GM19023 (cell line): ENCODE results near the gene SPOCK1.

Experiments
- ATAC-seq: cut with Tn5 transposase; IDR thresholded peaks from one replicate; pipeline ENCODE4 v1.9.1; 2021; ENCODE audit warnings: mild to moderate bottlenecking, moderate library complexity; ENCODE audit not compliant: unreplicated experiment

SPOCK1 gene

GRCh38 chr5:137367951-137368350 lies 131.2 kb downstream of the SPOCK1 start:
- ATAC-seq: no peak

DNA sequence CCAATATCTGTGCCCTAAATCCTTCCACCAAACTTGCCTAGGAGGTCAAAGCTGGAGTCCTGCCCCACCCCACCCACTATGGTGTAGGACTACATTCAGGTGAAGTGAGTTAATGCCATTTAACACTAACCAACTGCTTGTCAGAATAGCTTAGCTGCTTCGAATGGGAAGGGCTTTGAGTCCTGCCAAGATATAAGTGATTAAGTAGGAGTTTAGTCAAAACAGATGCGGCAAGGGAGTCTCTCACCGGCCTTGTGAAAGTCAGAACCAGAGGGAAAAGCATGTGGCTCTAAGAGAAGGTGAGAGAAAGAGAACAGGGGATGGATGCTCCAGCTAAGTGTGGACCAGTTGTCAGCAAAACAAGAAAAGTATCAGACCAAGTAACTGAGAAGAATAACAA lies 132.6 kb downstream of the SPOCK1 start:
- ATAC-seq: no peak

DNA sequence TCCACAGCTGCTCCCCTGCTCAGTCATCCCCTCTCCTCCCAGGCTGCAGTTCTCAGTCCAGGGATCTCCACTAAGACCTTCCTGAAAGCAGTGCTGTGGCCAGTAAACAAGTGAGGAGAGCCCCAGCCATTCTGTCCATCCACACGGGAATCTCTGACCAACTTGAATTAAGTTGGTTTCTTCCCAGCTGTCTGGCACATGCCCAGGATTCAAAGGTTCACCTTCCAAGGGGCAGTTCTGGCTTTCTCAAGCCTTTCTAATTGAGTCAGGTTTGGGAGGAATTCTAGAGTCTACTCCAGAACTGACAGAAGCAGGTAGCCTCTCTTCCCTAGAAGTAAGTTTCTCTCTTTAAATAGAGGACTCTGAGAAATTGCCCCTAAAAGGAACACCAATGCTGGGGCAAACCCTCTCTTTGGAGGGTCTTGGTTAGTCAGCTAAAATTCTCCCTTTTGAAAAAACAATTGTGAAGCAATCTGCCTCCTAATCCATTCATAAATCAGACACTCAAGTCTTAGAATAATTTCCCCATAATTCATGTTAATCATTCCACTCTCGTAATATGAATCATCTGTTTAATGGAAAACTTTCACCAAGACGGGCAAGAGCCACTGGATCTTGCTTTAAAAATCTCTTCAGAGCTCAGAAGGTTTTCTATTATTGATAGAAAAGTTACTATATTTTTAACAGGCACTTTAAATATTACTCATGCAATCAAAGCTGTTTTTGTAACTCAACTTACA lies 133.8 kb downstream of the SPOCK1 start:
- no peak for ATAC-seq

DNA sequence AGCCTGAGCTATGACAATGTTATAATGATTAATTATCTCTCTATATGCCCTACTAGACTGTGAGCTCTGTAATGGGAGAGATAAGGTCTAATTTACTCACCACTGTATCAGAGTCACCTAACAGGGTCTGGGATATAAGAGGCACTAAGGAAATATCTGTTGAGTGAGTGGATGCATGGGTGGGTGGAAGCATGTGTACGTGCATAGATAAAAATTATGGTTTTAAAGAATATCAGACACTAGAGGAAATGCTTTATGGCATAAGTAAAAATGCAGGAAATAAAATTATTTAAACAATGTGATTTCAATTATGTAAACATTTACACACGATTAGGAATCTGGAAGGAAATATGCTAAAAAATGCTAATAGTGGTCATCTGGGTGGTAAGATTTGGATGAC lies 137.8 kb downstream of the SPOCK1 start:
- no peak for ATAC-seq

- no peak for ATAC-seq
Observed at GRCh38 chr5:137360607-137361006, 138.5 kb downstream of the SPOCK1 start.

DNA sequence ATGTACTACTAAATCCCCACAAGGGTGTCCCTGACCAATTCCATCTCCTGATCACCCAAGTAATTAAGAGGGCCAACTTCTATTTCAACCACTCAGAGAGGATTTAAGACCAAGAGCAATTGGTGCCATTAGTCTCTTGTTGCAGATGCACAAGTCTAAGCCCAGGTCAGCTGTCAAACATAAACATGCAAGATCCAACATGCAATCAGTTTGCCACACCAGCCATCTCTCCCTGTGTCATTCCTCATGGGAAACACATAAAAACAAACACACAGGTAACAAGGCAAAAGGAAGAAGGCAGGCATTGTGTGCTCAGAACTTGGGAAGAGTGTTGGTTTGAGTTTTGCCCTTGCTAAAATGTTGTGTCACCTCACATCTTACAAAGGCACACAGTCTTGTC lies 139.2 kb downstream of the SPOCK1 start:
- ATAC-seq: no peak

GRCh38 chr5:137357436-137357835 lies 141.7 kb downstream of the SPOCK1 start:
- no peak for ATAC-seq

DNA sequence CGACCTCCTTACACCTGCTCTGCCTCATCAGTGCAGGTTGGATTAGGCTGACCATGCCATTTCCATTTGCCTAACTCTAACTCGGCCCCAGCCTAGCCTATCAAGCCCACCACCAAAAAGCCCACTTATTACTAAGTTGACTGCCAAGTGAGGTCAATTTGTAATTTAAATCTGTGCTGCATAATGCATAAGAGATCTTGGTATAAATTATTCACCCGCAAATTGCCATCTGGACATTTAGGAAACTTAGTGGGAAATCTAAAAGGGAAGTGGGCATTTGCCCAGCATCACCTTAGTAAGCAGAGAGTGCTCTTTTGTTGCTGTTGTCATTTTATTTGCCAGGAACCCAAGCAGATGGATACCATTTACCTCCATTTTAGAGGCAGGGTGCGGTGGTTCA lies 143.0 kb downstream of the SPOCK1 start:
- no peak for ATAC-seq

DNA sequence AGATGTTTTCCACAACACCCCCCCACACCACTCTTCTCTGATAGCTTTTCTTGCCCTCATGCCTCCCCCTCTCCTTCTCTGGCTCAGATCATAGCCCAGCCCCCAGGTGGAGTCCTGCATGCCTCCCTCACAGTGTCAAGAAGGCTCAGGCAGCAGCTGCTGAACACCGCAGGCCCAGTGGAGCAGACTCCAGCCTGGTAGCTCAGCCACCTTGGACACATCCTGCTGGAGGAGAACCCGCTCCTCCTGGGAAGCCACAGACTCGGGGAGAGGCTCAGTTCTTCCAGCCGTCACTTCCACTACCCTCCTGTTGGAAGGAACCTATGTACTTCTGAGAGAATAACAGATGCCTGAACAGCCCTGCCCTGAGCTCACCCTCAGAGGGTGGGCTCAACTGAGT lies 143.4 kb downstream of the SPOCK1 start:
- ATAC-seq: no peak

DNA sequence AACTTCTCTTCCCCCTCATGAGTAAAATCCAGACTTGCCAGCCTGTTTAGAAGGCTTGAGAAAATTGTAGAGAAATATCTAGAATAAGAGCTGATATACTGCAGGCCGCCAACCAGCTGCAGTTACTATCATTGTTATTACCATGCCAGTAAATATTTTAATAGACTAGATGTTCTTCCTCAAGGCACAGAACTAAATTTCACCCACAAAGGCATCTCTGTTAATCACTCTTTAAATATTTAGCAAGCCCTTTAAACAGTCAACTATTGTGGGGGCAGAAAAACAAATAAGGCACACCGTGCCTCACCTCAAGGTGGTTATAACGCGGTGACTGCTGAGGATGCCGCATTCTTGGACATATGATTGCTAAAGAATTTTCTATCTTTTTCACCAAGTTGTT lies 147.0 kb downstream of the SPOCK1 start:
- no peak for ATAC-seq

- ATAC-seq: no peak
Observed at GRCh38 chr5:137350791-137351190, 148.3 kb downstream of the SPOCK1 start.

GRCh38 chr5:137348759-137349158 lies 150.4 kb downstream of the SPOCK1 start:
- ATAC-seq: no peak

- no peak for ATAC-seq
Observed at GRCh38 chr5:137347865-137348264, 151.3 kb downstream of the SPOCK1 start.

- no peak for ATAC-seq
Observed at GRCh38 chr5:137346281-137346680, 152.8 kb downstream of the SPOCK1 start.

DNA sequence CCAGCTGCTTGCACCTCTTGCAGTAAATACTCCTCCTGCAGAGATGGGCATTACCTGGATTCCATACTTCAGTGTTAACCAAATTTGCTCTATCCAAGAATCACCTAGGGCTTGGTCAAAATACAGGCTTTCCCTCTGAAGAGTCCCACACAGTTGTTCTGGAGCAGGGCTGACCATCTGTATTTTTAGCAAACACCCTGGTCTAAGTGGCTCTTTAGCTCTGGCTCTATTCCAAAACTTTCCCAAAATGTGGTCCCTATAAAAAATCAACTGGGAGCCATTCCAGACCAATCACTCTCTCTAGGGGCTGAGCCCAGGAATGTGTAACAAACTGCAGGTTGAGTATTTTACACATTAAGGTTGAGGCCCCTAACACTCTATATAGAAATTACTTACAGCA lies 153.7 kb downstream of the SPOCK1 start:
- ATAC-seq: no peak

GRCh38 chr5:137344723-137345322 lies 154.3 kb downstream of the SPOCK1 start:
- no peak for ATAC-seq

DNA sequence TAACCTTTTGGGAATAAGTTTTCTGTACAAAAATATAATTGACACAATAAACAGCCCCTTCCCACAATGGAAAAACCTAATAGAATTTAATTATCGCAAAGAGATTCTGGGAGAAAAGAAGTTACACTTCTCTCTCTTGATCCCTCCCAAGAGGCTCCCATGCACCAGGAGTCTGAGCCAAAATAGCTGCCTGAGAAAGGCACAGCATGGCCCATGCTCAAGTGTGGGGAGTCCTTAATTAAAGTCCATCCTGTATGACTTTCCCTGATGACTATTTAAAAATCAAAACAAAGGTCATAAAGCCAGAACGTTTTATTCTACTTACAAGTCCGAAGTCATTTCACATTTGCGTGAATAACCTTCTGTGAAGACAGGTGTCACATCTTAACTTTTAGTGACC lies 155.1 kb downstream of the SPOCK1 start:
- ATAC-seq: no peak

DNA sequence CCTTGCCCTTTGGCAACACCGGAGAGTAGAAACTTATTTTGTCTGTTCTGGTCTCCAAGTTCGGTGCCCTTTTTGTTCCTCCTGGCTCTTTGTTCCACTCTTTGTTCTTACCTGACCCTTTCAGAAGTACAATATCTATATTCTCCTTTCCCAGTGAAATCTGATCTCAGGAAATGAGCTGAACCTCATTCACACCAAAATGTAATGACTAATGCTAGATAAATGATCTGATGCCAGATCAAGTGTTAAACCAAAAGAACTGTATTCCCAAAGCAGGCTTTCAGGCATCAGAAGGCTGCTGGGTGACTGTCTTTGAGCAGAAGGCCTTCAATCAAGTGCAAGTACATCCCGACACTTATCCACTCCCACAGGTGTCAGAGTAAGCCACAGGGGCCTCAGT lies 156.4 kb downstream of the SPOCK1 start:
- no peak for ATAC-seq

GRCh38 chr5:137341831-137342230 lies 157.3 kb downstream of the SPOCK1 start:
- no peak for ATAC-seq

DNA sequence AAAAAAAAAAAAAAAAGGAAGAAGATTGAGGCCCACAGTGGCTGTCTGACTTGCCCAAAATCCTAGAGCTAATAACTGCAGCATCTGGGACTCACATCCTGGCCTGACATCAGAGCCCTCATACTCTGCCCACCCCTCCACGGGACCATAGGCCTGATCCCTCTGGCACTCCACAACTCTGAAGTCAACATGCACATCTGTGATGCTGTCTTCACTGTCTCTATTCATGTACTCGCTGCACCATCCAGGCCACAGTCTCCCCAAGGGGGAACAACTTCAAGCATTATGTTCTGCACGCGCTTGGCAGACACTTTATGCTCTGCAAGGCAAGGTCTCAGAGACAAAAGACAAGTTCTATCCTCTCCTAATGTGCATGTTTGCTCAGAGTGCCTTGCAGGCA lies 158.2 kb downstream of the SPOCK1 start:
- ATAC-seq: no peak

DNA sequence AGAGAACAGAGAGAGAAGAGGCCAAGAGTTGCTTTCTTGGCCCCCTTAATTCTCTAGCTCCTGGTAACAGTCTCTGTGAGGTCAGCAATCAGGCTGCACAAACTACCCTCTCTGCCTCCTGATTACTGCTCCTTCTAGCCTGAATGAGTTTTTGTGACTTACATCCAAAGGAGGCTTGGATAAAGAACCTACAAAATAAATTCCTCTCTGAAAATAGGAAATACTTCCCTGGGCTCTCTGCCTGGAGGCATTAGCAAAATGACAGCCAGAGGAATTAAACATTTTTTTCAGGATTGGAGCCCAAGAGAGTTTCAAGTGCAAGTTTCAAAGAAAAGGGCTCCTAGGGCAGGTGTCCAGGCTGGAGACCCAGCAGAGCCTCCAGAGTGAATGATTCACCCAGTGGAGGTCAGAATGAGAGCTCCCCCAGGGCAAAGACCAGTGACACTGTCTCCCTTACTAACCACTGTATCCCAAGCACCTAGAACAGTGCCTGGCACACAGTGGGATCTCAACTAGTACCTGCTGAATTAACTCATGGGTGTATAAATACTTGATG lies 162.5 kb downstream of the SPOCK1 start:
- no peak for ATAC-seq

DNA sequence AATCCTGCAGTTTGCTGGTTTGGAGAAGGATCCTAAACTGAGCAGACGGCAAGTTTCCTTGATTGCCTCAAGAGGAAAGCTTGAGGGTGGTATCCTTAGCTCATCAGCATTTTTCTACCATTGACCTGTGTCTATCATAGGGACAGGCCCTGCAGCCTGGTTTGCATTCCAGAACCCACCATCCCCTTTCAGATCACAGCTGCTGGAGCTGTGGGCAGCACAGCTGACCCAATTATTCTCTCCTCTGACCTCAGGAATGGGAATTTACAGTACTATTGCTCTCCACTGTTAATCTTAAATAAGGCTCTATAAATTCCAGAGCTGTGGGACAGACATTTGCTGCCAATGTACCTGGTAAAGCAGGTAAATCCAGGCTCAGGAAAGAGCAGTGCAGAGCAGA lies 163.0 kb downstream of the SPOCK1 start:
- ATAC-seq: no peak

- ATAC-seq: no peak
Observed at GRCh38 chr5:137335493-137335892, 163.6 kb downstream of the SPOCK1 start.
